NCI-H748 (cell line): ENCODE measurements around the gene POU3F1.
A peak's percentile ranks its signal among the peaks of the same experiment; 100 is the strongest.

Source experiments
- DNase-seq: peaks from one replicate; lab custom pipeline; 2025; ENCODE audit not compliant: unreplicated experiment; lab: John Stamatoyannopoulos, UW

The POU3F1 gene

GRCh38 chr1:38074302-38074677, 27.7 kb upstream of the POU3F1 start:
- no peak for DNase-seq

- DNase-seq: no peak
Observed at GRCh38 chr1:38073534-38074301, 27.1 kb upstream of the POU3F1 start.

DNA sequence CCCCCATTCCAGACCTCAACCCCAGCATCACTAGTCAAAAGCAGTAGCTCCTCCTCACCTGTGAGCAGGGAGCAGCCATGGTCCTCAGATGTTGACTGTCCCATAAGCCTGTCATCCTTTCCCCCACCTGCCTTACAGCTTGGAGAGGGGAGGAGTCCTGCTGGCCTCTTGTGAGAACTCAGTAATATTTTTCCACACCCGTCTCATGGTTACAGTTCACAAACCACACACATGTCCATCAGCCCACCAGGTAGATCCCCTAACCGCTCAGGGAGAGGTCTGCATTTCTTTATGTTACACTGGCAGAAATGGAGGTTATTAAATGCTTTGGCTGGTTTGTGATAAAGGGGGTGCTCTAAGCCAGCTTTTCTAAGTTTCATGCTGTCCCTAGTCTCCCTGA, 26.3 kb upstream of the POU3F1 start:
- no peak for DNase-seq

- peak; percentile 9 for DNase-seq
Observed at GRCh38 chr1:38071312-38072256, 25.0 kb upstream of the POU3F1 start.

DNA sequence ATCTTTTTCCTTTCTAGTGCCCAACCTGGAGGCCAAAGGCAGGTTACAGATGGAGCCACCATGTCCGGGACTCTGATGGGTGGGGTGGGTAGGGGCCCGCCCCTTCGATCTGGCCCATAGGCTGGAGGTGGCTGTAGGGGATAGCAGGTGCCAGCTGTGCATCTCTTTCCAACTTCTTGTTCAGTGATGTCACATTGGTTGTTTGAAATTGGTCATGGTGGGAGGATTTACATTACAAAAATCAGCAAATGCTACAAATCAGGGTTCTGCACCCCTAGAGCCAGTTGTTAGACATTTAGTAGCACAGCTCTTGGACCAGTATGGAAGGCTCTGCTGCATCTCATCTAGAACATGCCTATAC, 22.4 kb upstream of the POU3F1 start:
- no peak for DNase-seq

DNA sequence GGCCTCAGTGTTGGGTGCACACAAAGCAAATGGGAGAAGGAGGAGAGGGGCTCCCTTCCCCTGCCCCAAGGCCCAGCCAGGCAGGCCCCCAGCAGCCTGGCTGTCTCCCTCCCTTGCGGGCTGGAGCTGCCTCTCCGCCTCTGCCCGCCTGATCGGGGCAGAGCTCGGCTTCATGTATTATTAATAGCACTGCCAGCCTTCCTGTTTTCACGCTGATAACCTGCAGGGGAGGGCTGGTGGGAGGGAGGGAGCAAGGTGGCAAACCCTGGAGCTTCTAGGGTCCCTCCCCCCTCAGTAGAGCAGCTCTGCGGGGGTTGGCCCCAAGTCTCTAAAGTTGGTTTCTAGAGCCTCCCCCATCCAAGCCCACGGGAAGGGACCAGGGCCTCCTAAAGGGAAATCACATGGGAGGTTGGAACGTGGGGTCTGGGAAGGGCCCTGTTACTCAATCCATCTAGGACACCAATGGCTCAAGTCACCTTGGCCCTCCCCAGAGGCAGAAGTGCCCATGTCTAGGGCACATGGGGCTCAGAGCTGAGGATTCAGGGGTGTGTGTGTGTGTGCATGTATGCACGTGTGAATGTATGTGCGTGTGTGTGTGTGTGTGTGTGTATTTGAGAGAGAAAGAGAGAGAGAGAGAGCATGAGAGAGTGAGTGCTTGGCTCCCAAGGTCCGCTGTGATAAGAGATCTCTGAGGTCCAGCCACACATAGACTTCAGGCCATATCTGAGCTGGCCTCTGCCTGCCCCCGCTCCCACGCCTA, 21.8 kb upstream of the POU3F1 start:
- DNase-seq: no peak

DNA sequence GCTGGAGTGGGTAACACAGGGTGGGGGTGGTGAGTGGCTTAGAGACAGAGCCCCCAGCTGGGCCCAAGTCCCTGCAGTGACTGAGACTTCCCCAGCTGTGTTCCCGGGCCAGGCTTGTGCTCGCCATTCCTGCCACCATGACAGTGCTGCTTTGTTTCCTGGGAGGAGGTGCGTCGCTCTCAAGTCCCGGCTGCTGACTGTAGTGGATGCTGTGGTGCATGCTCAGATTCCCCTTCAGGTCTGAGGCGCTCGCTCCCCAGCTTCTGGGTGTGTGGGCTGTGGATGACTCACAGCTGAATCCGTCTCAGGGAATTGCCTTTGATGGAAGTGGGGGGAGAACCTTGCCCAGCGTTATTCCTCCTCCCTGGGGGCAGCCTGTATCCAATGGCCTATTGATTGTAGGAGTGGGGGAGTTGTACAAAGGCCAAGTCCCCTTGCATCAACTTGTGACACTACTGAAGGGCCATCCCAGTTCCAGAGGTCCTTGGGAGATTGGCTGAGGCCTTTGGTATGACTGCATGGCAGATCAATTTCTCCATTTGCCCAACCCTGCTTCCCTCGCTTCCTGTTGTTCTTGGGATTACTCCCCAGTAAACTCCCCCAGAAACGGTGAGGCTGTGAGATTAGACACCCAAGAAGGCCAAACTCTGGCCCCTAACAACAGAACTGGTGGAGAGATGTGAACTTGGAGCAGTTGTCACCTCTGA, 17.8 kb upstream of the POU3F1 start:
- no peak for DNase-seq

GRCh38 chr1:38063616-38064015, 17.0 kb upstream of the POU3F1 start:
- DNase-seq: no peak

DNA sequence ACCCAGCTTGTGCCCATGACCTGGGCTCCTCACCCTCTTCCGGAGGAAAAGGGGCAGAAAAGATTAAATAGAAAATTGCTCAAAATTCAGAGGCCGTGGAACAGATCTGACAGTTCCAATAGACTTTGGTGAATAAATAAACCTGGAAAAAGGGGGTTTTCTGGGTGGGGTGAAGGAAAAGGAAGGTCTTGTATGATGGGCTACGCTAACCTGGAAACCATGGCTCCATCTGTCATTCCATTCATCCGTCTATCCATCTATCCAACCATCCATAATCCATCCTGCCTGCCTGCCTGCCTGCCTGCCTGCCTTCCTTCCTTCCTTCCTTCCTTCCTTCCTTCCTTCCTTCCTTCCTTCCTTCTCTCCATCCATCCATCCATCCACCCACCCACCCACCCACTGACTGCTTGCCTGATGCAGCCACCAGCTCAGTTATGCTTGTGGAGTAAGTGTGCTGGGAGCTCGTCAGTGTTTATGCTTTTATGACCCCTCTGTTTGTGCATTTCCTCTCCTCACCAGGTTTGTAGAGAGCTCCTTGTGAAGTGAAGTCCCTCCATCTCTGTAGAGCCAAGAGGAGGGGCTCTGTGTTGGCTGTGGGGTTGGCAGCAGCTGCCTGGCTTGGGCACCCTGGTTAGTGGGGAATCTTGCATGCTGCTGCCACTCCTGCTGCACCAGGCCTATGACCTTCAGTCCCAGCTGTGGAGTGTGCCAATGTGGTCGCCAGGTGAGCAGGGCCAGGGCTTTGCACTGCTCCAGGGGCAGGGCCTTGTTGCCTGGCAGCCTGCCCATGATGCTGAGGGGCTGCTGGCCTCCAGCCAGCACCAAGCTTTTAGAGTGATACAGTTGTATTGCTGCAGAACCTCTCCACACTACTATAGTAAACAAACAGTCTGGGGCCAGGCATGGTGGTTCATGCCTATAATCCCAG, 16.0 kb upstream of the POU3F1 start:
- peak; percentile 93 for DNase-seq

DNA sequence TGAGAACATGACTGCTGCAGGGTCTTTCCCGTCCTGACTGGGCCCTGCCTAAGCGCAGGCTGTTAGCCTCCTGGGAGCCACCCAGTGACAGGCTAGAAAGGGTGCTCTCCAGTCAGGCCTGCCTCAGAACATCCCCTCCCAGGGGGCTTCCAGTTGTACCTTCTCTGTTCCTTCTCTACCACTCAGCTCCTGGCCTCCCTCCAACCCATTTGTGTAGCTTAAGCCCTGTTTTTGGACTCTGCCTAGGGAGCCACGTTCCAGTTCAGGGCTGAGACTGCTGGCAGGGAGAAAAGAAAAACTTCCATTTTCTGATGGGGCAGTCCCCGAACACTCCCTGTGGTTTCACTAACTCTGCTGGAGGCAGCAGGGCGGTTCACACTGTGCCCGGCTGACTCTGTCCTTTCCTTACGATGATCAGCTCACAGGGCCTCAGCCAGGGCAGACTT, 15.3 kb upstream of the POU3F1 start:
- DNase-seq: no peak

DNA sequence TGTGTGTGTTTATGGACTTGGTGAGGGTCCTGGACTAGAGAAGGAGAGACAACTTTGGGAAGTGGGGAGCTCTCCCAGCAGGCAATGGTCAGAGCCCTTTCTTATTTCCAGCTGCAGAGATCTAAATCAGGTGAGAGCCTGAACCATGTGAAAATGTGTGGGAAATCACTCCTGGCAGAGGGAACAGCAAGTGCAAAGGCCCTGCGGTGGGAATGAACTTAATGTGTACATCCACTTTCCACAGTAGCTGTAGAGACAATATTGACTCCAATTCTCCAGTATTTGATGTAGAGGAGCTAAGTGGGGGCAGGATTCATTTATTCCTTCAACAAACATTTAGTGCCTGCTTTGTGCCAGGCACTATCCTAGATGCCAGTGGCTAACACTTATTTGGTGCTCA, 14.7 kb upstream of the POU3F1 start:
- no peak for DNase-seq

DNA sequence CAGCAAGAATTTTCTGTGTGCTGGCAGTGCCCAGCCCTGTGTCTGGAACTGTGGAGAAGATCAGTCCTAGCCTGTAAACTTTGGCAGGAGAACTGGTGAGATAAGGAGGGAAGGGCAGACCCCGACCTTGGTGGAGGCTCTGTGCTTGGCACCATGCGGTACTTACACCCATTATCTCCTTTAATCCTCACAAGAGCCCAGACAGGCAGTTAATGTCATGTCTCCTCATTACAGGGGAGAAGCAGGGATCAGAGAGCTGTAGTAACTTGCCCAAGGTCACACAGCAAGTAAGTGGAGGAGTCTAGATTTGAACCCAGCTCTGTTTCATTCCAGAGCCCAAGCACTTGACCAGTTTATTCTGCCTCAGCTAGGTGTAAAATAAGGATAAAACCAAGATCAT, 13.9 kb upstream of the POU3F1 start:
- no peak for DNase-seq

GRCh38 chr1:38059635-38060250, 13.2 kb upstream of the POU3F1 start:
- no peak for DNase-seq

DNA sequence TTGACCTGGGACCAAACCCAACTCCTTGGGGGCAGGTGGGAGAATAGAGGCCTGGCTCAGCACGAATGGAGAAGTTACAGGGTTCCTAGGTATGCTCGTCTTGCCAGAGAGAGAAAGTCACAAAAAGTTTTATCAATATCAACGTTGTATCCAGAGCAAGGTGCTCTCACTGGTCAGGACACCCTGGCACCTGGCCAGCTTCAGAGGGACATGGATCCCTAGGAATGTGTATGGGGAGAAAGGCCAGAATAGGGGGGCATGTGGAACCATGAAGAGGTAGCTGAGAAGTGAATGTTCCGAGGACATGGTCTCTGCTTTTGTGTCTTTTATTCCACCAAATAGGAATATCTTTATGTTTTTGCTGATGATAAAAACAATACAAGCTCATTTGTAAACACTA, 9.4 kb upstream of the POU3F1 start:
- DNase-seq: no peak

DNA sequence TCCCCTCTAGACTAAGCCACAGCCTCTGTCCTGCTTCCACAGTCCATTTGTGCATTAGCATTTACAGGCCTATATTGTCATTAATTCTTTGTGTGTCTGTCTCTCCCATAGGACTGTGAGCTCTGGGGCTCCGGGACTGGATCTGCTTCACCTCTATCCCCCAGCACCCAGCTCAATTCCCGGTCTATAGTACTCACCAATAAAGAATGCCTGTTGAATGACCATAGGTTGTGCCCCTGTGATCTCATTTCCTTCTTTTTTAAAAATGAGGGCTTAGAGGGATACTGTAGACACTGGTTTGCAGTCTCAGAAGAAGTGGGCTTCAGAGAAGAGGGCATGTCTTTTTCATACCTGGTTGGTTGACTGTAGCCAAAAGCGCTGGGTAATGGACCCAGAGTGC, 8.8 kb upstream of the POU3F1 start:
- no peak for DNase-seq

- DNase-seq: no peak
Observed at GRCh38 chr1:38053416-38054091, 7.0 kb upstream of the POU3F1 start.

DNA sequence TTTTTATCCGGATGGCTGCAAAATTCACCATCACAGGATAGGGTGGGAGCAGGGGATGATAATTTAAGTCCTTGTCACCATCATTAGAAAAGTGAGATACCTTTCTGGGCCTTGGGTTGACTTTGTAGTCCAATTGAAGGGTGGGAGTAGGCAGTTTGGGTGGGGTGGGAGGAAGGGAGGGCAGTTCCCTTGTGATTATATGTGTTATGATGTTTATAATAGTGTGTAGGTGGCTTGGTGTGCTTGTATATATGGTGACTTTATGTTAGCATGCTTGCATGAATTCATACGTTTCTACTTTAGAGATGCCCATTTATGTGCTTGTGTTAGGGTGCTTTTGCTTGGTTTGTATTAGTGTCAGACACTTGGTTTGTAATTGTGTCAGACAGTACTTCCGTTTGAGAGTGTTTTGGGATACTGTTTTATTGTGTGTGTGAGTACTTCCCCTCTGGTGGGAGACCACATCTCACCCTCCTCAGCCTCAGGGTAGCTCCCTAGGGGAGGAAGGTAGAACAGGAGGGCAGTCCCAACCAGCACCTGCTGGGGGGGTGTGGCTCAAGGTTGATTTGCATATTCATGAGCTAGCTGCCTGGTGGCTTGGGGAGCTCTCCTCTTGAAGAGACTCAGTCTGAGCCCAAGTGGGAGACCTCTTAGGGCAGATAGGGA, 6.3 kb upstream of the POU3F1 start:
- DNase-seq: no peak

DNA sequence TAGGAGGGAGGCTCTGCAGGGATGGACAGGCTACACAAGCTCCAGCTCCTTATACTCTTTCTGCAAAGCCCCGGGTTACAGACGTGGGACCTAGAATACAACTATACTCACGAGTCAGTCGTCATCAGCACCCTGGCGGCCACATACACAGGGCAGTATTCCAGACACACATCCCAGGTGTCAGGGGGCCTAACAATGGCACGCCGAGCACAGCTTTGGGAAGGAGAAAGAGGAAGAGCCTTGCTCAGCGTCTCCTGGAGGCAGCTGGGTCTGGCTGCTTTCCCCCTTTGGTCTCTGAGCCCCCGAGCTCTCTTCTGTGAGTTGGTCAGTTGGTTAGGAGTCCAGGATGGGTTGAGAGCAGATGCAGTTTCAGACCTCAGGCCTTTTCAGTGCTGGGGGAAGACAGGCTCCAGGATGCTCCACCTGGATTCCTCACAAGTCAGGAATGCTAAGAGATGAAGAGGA, 4.5 kb upstream of the POU3F1 start:
- no peak for DNase-seq
